HT-29 (cell line): ENCODE measurements around the gene HDAC11. TPM values are rescaled to one million over a fixed set of nuclear protein-coding genes. Genes with fewer than 3 reads are reported as not detected.

Experiments
- DNase-seq: peaks from one replicate; pipeline ENCODE4 v3.0.0-alpha.2; 2015; ENCODE audit warnings: low spot score
- total RNA-seq: library from RNA; depleted of rRNA; stranded (reverse); fragments of >200 nt; shearing (Covaris generic); gene quantifications from 2 replicates; pipeline ENCODE4 v1.2.3, GENCODE V29; 2014

Gene HDAC11
- total RNA-seq, 1 experiment from 2014 or later = 10.5 TPM

DNA sequence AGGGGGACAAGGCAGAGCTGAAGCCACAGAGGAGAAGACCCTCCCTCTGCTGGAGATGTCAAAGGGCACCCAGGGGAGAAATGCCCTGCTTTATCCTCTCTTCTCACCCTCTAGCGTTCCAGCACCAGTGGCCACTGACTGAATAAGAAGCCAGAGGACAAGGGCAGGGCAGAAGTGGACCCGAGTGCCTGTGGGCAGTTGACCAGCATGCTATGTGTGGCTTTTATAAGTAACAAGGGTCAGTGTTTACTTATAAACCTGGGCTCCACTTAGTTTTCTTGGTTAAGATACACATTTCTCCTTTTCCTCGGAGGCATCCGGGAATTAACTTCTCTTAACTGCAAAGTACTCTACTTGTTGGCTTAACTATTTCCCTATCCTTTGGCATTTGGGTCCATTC is 13.3 kb upstream of the HDAC11 start:
- no peak for DNase-seq

DNA sequence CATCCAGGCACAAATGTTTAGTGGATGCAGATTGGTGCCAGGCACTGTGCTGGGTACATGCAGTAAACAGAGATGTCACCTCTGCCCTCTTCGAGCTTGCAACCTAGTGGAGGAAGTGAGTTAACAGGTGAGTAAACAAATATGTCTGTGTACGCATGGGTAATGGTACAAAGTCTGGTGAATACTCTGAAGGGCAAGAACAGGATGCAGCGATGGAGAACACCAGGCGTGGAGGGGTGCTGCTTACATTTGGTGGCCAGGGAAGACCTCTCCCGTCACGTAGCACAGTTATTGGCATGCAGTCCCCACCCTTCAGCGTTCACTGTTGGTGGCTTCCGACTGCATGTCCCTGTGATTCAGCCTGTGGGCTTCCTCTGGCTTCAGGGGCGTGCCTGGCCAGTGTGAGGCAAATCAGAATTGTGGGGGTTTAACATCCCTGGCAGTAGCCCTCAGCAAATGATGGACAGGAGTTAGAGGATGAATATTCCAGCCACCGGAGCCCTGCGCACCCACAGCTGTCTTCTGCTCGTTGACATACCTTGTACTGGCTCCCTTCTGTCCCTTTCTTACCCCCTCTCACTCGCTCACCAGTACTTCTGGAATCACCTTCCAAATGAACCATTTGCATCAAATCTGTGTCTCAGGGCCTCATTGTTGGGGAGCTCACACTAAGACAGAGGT is 9.1 kb upstream of the HDAC11 start:
- peak; percentile 31 for DNase-seq

DNA sequence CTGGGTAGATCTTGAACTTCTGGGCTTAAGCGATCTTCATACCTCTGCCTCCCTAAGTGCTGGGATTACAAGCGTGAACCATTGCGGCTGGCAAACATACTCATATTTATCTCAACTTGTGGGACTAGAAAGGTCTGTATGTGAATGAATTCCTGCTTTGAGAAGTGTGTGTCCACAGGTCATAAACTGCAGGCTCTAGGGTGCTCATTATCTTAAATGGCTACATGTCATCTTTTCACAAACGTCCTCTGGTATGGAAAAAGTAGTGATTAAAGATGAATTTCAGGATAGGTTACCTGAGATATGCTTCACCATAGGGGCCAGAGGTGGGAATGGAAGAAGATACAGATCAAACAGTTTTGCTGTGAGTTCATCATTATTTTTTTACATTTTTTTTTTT is 7.8 kb upstream of the HDAC11 start:
- DNase-seq = no peak

DNA sequence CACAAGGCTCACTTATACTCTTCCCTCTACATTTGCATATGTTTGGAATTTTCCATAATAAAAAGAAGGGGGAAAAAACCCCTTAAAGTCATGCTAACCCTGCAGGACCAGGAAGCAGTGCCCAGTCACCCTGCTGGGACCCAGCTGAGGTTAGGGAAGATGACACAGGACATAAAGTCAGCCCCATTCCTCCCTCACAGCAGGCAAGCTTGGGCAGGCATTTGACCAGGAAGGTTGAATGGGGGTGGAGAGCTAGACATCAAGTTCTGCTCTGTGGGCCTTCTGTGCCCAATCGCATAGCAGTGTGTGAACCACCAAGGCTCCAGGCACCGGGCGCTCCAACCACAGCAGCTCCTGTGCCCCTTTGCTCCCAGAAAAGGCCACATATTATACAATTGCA is 7.1 kb upstream of the HDAC11 start:
- no peak for DNase-seq

DNA sequence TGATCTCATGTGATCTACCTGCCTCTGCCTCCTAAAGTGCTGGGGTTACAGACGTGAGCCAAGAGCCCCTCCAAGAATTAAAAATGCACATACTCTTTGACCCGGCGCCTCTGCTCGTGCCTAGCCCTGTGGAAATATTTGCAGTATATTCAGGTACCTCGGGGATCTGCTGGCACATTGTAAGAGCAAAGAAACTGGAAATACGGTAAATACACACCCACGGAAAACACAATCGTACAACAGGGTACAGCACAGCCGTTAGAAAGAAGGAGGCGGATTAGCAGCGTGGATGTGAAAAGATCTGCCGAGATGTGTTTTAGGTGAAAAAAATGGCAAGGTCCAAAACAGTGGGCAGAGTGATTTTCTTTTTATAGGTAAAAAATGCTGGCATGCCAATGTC is 6.1 kb upstream of the HDAC11 start:
- DNase-seq = no peak

DNA sequence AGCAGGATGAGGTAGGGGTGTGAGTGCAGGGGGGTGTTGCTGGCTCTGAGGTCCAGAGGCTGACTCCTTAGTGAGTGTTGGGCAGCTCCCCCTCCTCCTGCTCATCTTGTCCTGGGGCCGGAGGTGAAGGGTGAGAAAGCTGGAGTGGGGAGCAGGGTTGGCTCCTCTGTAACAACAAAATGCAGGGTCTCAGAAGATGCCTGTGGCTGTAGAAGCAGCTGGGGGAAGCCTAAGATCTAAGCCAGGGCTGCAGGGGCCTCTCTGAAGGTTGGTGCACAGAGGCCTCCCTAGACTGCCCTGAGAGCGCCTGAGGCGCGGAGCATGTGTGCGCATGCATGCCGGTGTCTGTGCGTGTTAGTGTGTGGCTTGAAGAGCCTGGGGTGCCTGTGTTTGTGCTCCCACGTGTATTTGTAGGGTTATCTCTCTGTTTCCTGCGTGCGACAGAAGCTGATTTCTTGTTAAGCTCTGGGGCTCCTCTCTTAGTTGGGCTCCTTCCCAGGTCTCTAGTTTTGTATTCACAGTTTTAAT is 5.3 kb upstream of the HDAC11 start:
- no peak for DNase-seq

DNA sequence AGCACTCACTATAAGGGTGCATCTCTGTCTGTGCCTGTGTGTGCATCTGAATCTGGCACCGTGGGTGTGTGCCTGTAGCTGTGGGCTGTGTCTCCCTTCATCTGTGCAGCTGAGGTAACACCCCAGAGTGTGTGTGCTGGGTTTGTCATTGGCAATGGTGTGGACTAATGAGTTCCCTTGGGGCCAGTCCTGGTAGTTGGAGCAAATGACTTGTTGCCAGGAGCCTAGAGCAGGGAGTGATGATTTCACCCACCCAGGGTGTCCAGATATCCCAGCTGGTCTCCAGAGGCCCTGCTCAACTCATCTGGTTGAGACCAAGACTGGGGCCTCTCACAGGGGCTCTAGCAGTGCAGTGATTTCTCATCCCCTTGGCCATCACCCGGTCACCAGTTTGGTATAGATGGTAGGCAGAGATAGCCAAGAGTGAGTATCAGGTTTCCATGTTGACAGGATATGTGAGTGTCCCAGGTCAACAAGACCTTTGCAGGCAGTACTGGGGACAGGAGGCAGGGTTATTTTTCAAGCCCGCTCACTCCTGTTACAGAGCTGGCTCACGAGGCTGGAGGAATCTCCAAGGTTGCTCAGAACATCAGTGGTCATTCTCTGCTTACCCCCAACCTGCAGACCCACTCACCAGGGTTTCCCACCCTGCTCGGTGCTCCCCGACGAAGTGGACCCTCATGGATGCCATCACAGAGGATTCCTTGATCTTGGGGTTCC is 4.1 kb upstream of the HDAC11 start:
- DNase-seq = no peak

DNA sequence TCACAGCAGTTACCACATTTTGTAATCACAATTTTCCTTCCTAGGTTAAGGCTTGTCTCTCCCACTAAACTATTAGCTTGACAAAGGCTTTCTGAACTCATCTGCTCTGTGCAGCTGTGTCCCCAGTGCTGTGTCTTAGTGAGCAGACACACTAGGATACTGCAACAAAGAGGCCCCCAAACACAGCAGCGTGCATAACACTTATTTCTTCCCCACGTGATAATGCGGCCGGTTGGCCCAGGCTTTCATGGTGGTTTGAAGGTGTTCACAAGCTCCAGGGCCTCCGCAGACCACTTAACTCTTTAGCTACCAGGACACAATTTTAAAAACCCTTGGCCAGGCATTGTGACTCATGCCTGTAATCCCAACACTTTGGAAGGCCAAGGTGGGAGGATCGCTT is 2.2 kb upstream of the HDAC11 start:
- DNase-seq = no peak

DNA sequence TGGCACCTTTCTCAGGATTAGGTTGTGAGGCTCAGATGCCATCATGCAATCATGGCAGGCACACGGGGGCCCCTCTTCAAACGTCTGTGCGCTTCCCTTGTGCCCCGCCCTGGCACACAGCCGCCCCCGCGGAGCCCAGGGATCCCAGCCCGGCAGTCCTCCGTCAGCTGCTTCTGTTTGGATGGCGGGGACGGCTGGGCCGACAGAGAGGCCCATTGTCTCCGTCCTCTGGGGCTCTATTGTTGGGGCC is 849 bp upstream of the HDAC11 start:
- DNase-seq = no peak

DNA sequence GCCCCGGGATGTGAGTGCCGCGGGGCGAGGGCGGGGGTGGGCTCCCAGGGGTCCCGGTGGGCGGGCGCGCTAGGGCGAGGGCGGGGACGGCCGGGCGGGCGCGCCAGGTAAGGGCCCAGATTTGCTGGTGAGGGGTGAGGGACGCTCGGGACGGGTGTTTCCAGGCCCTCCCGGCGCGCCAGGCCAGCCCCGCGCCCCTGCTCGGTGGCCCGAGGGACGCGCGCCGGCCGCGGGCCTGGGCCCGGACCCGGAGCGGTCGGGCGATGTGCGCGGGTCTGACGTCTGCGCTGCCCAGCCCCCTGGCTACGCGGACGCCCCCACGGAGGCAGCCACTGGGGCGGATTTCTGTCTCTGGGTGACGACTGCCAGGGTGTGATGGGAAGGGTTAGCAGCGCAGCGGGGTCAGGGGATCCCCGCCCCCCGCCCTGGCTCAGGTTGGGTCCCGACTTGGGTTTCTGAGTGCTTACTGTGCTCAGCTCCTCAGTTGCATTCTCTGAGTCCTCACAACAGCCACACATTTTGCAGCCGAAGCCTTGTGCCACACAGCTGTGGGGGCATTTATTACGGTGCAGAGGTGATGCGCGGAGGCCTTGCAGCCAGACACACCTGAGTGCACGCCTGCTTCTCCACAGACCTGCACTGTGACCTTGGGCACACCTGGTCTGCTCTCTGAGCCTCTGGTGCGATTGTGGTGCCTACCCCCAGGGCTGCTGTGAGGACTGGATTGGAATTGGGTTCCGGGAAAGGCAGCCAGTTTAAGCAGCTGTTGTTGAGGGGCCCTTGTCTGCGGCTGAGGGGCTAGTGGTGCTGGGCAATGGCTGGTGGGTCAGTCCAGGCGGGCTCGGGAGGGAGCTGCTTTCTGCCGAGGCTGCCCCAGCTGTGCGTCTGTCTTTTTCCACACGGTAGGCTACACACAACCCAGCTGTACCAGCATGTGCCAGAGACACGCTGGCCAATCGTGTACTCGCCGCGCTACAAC is 523 bp downstream of the HDAC11 start:
- no peak for DNase-seq

DNA sequence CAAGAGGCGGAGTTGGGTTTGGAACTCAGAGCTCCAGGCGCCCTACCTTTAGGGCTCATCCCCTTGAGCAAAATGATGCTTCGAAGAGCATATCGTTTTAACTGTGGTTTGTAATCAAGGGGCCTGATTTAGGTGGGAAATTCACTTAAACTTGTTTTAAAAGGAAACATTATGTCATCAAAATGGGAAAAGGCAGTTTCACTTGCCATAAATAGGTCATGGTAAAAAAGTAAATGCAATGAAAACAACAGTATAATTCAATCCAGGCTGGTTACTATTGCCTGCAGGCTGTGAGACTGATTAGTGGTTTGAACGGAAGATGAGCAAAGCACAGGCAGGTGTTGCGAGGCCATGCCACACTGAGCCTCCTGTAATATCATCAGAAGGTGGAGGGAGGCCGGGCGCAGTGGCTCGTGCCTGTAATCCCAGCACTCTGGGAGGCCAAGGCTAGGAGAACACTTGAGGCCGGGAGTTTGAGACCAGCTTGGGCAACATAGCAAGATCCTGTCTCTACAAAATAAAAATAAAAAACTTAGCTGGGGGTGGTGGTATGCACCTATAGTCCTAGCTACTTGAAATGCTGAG is 2.1 kb downstream of the HDAC11 start:
- DNase-seq = no peak

DNA sequence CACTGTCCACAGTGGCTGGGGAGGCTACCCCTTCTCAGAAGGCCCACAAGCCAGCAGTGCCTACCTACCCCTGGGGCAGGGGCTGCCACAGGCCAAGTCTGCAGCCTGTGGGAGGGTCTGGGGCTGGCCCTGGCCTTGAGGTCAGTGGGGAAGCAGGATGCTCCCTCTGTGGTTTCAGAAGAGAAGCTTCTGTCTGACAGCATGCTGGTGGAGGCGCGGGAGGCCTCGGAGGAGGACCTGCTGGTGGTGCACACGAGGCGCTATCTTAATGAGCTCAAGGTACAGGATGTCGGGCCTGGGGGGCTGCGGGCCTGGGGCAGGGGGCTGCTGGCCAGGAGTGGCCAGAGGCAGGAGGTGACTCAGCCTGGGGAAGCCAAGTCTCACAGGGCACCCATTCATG is 3.2 kb downstream of the HDAC11 start:
- DNase-seq = no peak

DNA sequence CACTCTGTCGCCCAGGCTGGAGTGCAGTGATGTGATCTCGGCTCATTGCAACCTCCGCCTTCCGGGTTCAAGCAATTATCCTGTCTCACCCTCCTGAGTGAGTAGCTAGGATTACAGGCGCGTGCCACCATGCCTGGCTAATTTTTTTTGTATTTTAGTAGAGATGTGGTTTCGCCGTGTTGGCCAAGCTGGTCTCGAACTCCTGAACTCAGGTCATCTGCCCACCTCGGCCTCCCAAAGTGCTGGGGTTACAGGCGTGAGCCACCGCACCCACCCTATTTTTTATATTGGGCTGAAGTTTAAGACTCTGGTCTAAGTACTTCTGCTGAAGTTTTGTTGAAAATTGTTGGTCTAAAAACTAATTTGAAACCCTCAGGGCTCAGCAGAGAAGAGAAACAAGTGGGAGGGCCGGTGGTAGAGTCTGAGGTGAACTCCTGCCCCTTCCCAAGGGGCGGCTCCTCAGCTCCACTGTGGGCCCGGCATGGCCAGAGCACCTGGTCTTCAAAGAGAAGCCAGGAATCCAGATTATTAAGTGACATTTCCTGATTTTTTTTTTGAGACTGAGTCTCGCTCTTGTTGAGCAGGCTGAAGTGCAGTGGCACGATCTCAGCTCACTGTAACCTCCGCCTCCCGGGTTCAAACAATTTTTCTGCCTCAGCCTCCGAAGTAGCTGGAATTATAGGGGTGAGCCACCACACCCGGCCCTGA is 4.0 kb downstream of the HDAC11 start:
- DNase-seq = no peak

DNA sequence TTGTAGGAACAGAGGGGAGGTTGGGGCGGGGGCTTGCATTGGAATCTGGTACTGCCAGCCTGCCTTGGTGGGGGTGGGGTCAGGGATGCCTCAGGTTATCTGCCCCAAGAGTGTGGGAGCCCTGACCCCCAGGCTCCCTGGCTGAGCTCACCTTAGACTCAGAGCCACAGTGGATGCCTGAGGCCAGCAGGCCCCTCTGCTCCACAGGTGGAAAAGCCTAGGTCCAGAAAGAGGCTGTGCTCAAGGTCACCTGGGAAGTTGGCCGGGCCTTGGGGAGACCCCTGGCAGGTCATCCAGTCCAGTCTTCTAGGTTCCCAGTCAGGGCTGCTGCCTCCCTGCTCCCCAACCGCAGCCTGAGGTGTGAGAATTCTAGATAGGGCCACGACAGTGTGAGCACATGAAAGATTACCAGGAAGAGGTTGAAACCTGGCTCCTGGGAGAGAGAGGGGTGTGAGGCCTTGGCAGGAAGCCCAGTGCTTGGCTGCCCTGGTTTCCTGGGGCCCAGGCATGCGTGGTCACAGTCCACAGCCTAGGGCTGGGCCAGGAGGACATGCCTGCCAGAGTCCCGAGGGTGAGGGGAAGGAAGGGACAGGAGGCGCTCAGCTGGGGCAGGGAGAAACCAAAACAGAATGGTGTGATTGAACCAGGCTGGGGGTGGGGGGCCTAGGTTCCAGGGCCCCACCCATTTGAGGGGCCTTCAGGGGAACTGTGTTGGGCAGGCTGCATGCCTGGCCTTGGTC is 4.9 kb downstream of the HDAC11 start:
- peak; percentile 86 for DNase-seq

DNA sequence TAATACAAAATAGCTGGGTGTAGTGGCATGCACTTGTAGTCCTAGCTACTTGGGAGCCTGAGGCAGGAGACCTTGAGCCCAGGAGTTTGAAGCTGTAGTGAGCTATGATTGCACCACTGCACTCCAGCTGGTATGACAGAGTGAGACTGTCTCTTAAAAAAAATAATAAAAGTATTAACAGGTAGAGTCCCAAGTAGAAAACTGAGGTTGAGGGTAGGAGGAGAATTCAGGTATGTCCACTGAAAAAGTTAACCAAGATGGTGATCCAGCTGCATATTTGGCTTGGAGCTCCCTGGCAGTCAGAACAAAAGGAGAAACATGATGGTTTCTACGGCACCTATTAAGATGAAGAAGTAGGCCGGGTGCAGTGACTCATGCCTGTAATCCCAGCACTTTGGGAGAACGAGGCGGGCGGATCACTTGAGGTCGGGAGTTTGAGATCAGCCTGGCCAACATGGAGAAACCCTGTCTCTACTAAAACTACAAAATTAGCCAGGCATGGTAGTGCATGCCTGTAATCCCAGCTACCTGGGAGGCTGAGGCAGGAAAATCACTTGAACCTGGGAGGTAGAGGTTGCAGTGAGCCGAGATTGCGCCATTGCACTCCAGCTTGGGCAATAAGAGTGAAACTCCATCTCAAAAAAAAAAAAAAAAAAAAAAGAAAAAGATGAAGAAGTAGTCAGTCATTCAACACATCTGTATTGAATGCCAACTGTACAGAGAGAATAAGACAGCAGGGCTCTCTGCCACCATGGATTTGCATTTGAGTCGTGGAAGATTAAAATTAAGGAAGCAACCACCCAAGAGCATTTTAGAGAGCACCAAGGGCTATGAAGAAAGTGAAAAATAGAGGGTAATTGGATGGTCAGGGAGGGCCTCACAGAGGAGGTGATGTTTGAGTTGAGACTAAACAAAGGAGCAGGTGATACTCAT is 5.8 kb downstream of the HDAC11 start:
- peak; percentile 32 for DNase-seq

DNA sequence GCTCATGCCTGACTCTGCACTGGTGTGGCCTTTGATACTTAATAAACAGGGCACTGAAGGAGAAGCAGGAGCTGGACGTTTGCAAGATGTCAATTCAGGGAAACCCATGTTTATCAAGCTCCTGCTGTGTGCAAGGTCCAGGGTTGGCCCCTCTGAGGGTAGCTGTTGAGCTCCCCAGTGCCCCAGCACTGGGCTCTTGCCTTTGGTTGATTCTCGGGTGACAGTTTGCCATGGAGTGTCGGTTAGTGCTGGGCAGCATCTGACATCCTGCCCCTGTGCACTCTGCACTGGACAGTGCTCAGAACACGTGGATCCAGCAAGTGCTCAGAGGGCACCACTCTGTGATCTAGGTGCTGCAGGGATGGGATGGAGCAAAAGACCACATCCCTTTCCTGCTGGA is 7.3 kb downstream of the HDAC11 start:
- DNase-seq = no peak

DNA sequence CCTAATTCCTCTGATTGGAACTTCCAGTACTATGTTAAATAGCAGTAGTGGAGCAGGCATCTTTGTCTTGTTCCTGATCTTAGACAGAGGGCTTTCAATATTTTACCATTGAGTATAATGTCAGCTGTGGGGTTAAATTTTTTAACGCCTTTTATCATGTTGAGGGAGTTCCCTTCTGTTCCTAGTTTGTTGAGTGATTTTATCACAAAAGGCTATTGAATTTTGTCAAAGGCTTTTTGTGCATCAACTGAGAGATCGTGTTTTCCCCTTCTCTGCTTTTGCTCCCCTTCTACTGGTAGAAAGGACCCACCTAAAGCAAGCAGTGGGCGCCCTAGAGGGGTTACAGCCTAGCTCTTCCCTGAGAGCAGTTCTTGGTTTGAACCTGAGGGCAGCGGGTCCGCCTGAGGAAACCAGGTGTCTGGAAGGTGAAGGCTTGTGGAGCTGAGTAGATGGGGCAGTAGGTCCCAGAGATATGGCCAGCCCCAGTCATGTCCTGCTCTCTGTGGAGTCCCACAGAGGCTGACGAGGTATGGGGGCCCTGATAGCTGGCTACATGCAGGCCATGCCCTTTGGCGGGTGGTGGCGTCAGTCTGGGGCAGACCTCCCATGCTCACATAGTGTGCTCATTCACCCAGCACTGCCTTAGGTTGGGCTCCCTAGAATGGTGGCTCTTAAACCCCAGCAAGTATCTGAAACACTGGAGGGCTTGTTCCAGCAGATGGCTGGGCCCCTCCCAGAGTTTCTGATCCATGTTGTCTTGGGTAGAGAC is 11.3 kb downstream of the HDAC11 start:
- DNase-seq = no peak

DNA sequence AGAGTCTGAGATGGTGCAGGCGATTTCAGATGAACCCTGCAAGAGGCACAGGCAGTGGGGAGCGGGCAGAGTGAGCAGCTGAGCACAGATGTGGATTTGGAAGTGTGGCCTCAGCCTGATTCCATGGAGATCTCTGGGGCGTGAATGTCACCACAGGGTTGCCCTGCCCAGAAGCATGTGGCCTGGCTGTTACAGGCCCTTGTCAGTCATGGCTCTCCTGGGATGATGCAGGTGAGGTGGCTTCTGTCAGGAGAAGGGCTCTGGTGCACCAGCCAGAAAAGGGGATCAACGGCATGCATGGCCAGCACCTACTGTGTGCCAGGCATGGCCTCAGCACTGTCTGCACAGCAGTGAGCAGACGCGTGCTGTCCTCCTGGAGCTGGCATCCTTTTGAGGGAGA is 11.9 kb downstream of the HDAC11 start:
- DNase-seq = no peak
